OCI-LY3 (cell line): ENCODE results near the gene DLGAP3.

Experiments
- H2AFZ ChIP-seq: fragments of 200-600, 300-600 bp; shearing (Covaris generic); 2 replicates; pipeline ENCODE4 v1.6.0; 2014; ENCODE audit warnings: antibody characterized with exemption, low read depth, low read length
- H3K27ac ChIP-seq: fragments of 200-600, 300-600 bp; sonication (generic); 2 replicates; pipeline ENCODE4 v1.5.1; 2014; ENCODE audit warnings: mild to moderate bottlenecking, low read length, moderate library complexity, mixed read lengths
- H3K27me3 ChIP-seq: fragments of 200-600, 300-600 bp; sonication (generic); 2 replicates; pipeline ENCODE4 v1.6.1; 2014; ENCODE audit warnings: low read depth, low read length, mixed read lengths
- H3K36me3 ChIP-seq: fragments of 200-600, 300-600 bp; sonication (generic); replicated peaks from 2 replicates; pipeline ENCODE3; 2014; ENCODE audit warnings: low read depth, low read length, mixed read lengths
- H3K4me1 ChIP-seq: fragments of 300-600, 200-600 bp; sonication (generic); 2 replicates; pipeline ENCODE4 v1.6.1; 2014; ENCODE audit warnings: low read length, mixed read lengths
- H3K4me2 ChIP-seq: fragments of 200-600, 300-600 bp; sonication (generic); 2 replicates; pipeline ENCODE4 v1.6.1; 2014; ENCODE audit warnings: low read length, mixed read lengths
- H3K4me3 ChIP-seq: fragments of 300-600, 200-600 bp; sonication (generic); 2 replicates; pipeline ENCODE4 v1.5.1; 2014; ENCODE audit warnings: antibody characterized with exemption, mild to moderate bottlenecking, low read length, moderate library complexity
- H3K79me2 ChIP-seq: fragments of 300-600, 200-600 bp; shearing (Covaris generic); 2 replicates; pipeline ENCODE4 v1.6.1; 2014; ENCODE audit warnings: mild to moderate bottlenecking, low read length, mixed read lengths
- H3K9ac ChIP-seq: fragments of 300-600, 200-600 bp; shearing (Covaris generic); 2 replicates; pipeline ENCODE4 v1.6.0; 2014; ENCODE audit warnings: mild to moderate bottlenecking, low read length, moderate library complexity
- H3K9me3 ChIP-seq: fragments of 200-600, 300-600 bp; shearing (Covaris generic); 2 replicates; pipeline ENCODE4 v1.6.1; 2014; ENCODE audit warnings: low read length, mixed read lengths; ENCODE audit not compliant: insufficient read depth
- H4K20me1 ChIP-seq: fragments of 200-600, 300-600 bp; sonication (generic); 2 replicates; pipeline ENCODE4 v1.6.1; 2016; ENCODE audit warnings: low read length, mixed read lengths; ENCODE audit not compliant: insufficient read depth
- CTCF ChIP-seq: fragments of 200-600, 300-600 bp; sonication (generic); IDR thresholded peaks from 2 replicates; pipeline ENCODE4 v1.5.1; 2014; ENCODE audit warnings: antibody characterized with exemption, low read length, low read depth
- EZH2phosphoT487 ChIP-seq: fragments of 200-600 bp; shearing (Covaris generic); IDR thresholded peaks from 2 replicates; pipeline ENCODE4 v1.6.1; 2018; ENCODE audit warnings: antibody characterized with exemption, mixed run types, low read depth

Gene DLGAP3

GRCh38 chr1:34863501-34863900 lies 65.9 kb downstream of the DLGAP3 start:
- Histone ChIP-seq H3K4me2 (no peak overlapping the region), H2AFZ (no peak overlapping the region), H3K79me2 (peaks cover 12% of the 10 kb centered on the region), H3K36me3 (no peaks in the 10 kb centered on the region), H4K20me1 (no peaks in the 10 kb centered on the region; the same call in 1 of the 2 replicates), H3K27ac (no peak overlapping the region), H3K4me1 (peaks cover 17% of the 10 kb centered on the region), H3K9ac (no peak overlapping the region), H3K4me3 (no peak overlapping the region), H3K27me3 (no peaks in the 10 kb centered on the region), H3K9me3 (no peaks in the 10 kb centered on the region)
- TF ChIP-seq EZH2phosphoT487 (no peak), CTCF (no peak)

- Histone ChIP-seq H2AFZ (peak within 1 kb of the TSS; percentile 95), H3K9ac (peak within 1 kb of the TSS; percentile 80), H3K9me3 (no peaks in the 10 kb centered on the region), H3K4me3 (peak within 1 kb of the TSS; percentile 100), H3K36me3 (peaks cover 6% of the 10 kb centered on the region), H3K79me2 (peaks cover 38% of the 10 kb centered on the region), H3K27me3 (no peaks in the 10 kb centered on the region), H3K4me1 (peaks cover 15% of the 10 kb centered on the region), H3K27ac (no peak within 1 kb of the TSS; the same call in 1 of the 2 replicates), H4K20me1 (no peaks in the 10 kb centered on the region; the same call in 1 of the 2 replicates), H3K4me2 (peak within 1 kb of the TSS; percentile 99)
- TF ChIP-seq CTCF (peak; percentile 66), EZH2phosphoT487 (no peak)
Observed at GRCh38 chr1:34859446-34860200, 69.8 kb downstream of the DLGAP3 start, which contains the start of gene SMIM12. Gene SMIM12, minus strand, starts transcription at chr1:34859749. Its CDS starts 3,772 bp downstream, at chr1:34855977.

GRCh38 chr1:34858901-34859445 lies 70.5 kb downstream of the DLGAP3 start:
- peak overlapping the region; percentile 80 for H3K9ac ChIP-seq
- H3K36me3 ChIP-seq = peaks cover 6% of the 10 kb centered on the region
- H4K20me1 ChIP-seq = no peaks in the 10 kb centered on the region; the same call in 1 of the 2 replicates
- H3K4me2 ChIP-seq = peak overlapping the region; percentile 99
- H3K27me3 ChIP-seq = no peaks in the 10 kb centered on the region
- no peaks in the 10 kb centered on the region for H3K9me3 ChIP-seq
- H3K79me2 ChIP-seq = peaks cover 38% of the 10 kb centered on the region
- no peak for TF ChIP-seq EZH2phosphoT487
- no peak for TF ChIP-seq CTCF
- H2AFZ ChIP-seq = no peak overlapping the region
- H3K27ac ChIP-seq = no peak overlapping the region; the same call in 1 of the 2 replicates
- H3K4me1 ChIP-seq = peaks cover 15% of the 10 kb centered on the region
- peak overlapping the region; percentile 100 for H3K4me3 ChIP-seq

- H3K9me3 ChIP-seq = no peaks in the 10 kb centered on the region
- no peak overlapping the region for H2AFZ ChIP-seq
- H3K9ac ChIP-seq = no peak overlapping the region
- H3K36me3 ChIP-seq = peaks cover 10% of the 10 kb centered on the region
- H3K79me2 ChIP-seq = peaks cover 44% of the 10 kb centered on the region
- H3K4me3 ChIP-seq = no peak overlapping the region
- H4K20me1 ChIP-seq = no peaks in the 10 kb centered on the region; the same call in 1 of the 2 replicates
- H3K27me3 ChIP-seq = no peaks in the 10 kb centered on the region
- no peak for TF ChIP-seq EZH2phosphoT487
- TF ChIP-seq CTCF = no peak
- H3K4me1 ChIP-seq = peaks cover 15% of the 10 kb centered on the region
- no peak overlapping the region for H3K27ac ChIP-seq
- no peak overlapping the region for H3K4me2 ChIP-seq
Observed at GRCh38 chr1:34856697-34857096, 72.8 kb downstream of the DLGAP3 start.
